B cell (primary cell): ENCODE measurements around the gene CYTH3. TPM values are rescaled to one million over a fixed set of nuclear protein-coding genes. Genes with fewer than 3 reads are reported as not detected.

Experiments
- ATAC-seq: fragments of 200-7000 bp; cut with Tn5 transposase; one replicate; pipeline ENCODE4 v1.10.0; 2021; ENCODE audit warnings: low read depth, mild to moderate bottlenecking, moderate number of reproducible peaks, moderate library complexity
- CTCF ChIA-PET: fragments of 350-600 bp; sonication (Branson Sonifier 250); formaldehyde crosslinking; loops from one replicate; lab custom pipeline; 2021; ENCODE audit warnings: antibody characterized with exemption, inconsistent platforms; lab: Charles Lee
- POLR2A ChIA-PET: fragments of 350-600 bp; sonication (Branson Sonifier 250); formaldehyde crosslinking; loops from one replicate; lab custom pipeline; 2021; ENCODE audit warnings: antibody characterized with exemption; lab: Charles Lee
- DNase-seq: peaks from one replicate; pipeline ENCODE4 v3.0.0; 2013
- H2AFZ ChIP-seq: 2 replicates; pipeline ENCODE4 v1.6.1; 2012; ENCODE audit warnings: mild to moderate bottlenecking, low read depth, low read length; ENCODE audit not compliant: insufficient read depth, poor library complexity, severe bottlenecking
- H3K27ac ChIP-seq, 2 donors: 1 replicate in 1 of 2; 2 replicates in 1 of 2; pipeline ENCODE4 v1.5.1; 2012 to 2013; ENCODE audit warnings: low read length in 2 of 2, mild to moderate bottlenecking in 2 of 2, moderate library complexity in 1 of 2
- H3K27me3 ChIP-seq, 4 experiments: fragments of 200-600 bp in 1 of 4; sonication (generic) in 1 of 4; replicated peaks in 1 of 4; 1 replicate in 2 of 4; 2 replicates in 2 of 4; pipeline versions ENCODE4 v1.6.1 to v1.7.0; 2013 to 2016; ENCODE audit warnings: low read length in 3 of 4, mild to moderate bottlenecking in 2 of 4, mixed read lengths in 1 of 4, moderate library complexity in 1 of 4; ENCODE audit not compliant: insufficient read depth in 4 of 4, control insufficient read depth in 3 of 4; ENCODE audit errors: control extremely low read depth in 1 of 4
- H3K36me3 ChIP-seq, 2 experiments: replicated peaks in 1 of 2; 1 replicate in 1 of 2; 2 replicates in 1 of 2; pipeline versions ENCODE4 v1.6.1 to v1.7.1; 2013; ENCODE audit warnings: low read length in 1 of 2; ENCODE audit not compliant: insufficient read depth in 2 of 2, control insufficient read depth in 1 of 2; ENCODE audit errors: control extremely low read depth in 1 of 2, extremely low read depth in 1 of 2
- H3K4me1 ChIP-seq, 2 donors: fragments of 200-600 bp in 1 of 2; sonication (generic) in 1 of 2; 1 replicate in 1 of 2; 2 replicates in 1 of 2; pipeline versions ENCODE4 v1.5.1 to v1.6.1; 2013 to 2017; ENCODE audit warnings: low read length in 2 of 2; ENCODE audit not compliant: control insufficient read depth in 2 of 2, insufficient read depth in 2 of 2
- H3K4me2 ChIP-seq: replicated peaks from 2 replicates; pipeline ENCODE3; 2012; ENCODE audit warnings: mild to moderate bottlenecking, low read depth, low read length; ENCODE audit not compliant: poor library complexity, severe bottlenecking
- H3K4me3 ChIP-seq, 5 experiments: fragments of 200-600 bp in 1 of 5; sonication (generic) in 1 of 5; 1 replicate in 3 of 5; 2 replicates in 2 of 5; pipeline versions ENCODE4 v1.5.1 to v1.7.0; 2011 to 2016; ENCODE audit warnings: low read length in 4 of 5, mild to moderate bottlenecking in 4 of 5, low read depth in 2 of 5, control low read depth in 1 of 5, moderate library complexity in 1 of 5; ENCODE audit not compliant: insufficient read depth in 1 of 5; ENCODE audit errors: control extremely low read depth in 1 of 5, extremely low read depth in 1 of 5
- H3K79me2 ChIP-seq: fragments of 200-600 bp; sonication (generic); one replicate; pipeline ENCODE4 v1.6.0; 2016; ENCODE audit warnings: low read length; ENCODE audit not compliant: control insufficient read depth, insufficient read depth
- H3K9ac ChIP-seq: fragments of 200-600 bp; sonication (generic); 2 replicates; pipeline ENCODE4 v1.6.1; 2017; ENCODE audit warnings: mild to moderate bottlenecking, low read length, moderate library complexity
- H3K9me3 ChIP-seq, 3 donors: one replicate each; pipeline versions ENCODE4 v1.6.1 to v1.7.1; 2013; ENCODE audit warnings: low read length in 2 of 3; ENCODE audit not compliant: control insufficient read depth in 2 of 3, insufficient read depth in 1 of 3; ENCODE audit errors: control extremely low read depth in 1 of 3
- H4K20me1 ChIP-seq: 2 replicates; pipeline ENCODE4 v1.6.0; 2012; ENCODE audit warnings: mild to moderate bottlenecking, low read length; ENCODE audit not compliant: insufficient read depth, control insufficient read depth, poor library complexity, severe bottlenecking
- H3K27ac Mint-ChIP-seq: one replicate; pipeline ENCODE4 v1.8.0; 2021; ENCODE audit warnings: mixed read lengths
- H3K27me3 Mint-ChIP-seq: one replicate; pipeline ENCODE4 v1.8.0; 2021; ENCODE audit warnings: mixed read lengths
- H3K4me1 Mint-ChIP-seq: one replicate; pipeline ENCODE4 v1.8.0; 2021; ENCODE audit warnings: mixed read lengths
- H3K4me3 Mint-ChIP-seq: one replicate; pipeline ENCODE4 v1.8.0; 2021; ENCODE audit warnings: mixed read lengths
- H3K9me3 Mint-ChIP-seq: one replicate; pipeline ENCODE4 v1.8.0; 2022; ENCODE audit warnings: mixed read lengths; ENCODE audit not compliant: insufficient read depth
- CTCF ChIP-seq: fragments of 200-600 bp; IDR thresholded peaks from one replicate; pipeline ENCODE4 v1.8.0; 2022; ENCODE audit warnings: antibody characterized with exemption, mild to moderate bottlenecking
- EZH2 ChIP-seq: IDR thresholded peaks from 2 replicates; pipeline ENCODE4 v1.6.1; 2012; ENCODE audit warnings: borderline replicate concordance, low read depth, mild to moderate bottlenecking, moderate library complexity, low read length; ENCODE audit not compliant: insufficient read depth, poor library complexity, severe bottlenecking
- WGBS: methylation state at CpG from one replicate; pipeline ENCODE4 v1.1.5; 2013; ENCODE audit warnings: missing lambda C conversion rate; ENCODE audit not compliant: insufficient coverage; 5-methylcytosine and 5-hydroxymethylcytosine counted together
- intact Hi-C: fragments of 100-400 bp; cut with micrococcal nuclease; formaldehyde crosslinking; loops from one replicate; pipeline ENCODE4 v1.10.0; 2022
- polyA plus RNA-seq: library from polyadenylated mRNA; depleted of rRNA; stranded (reverse); fragments of >200 nt; gene quantifications from 2 replicates; pipeline ENCODE4 v1.2.3, GENCODE V29; 2012
- total RNA-seq, 2 donors: library from RNA; stranded (reverse); fragments of 120-200 nt in 1 of 2; gene quantifications; 1 replicate in 1 of 2; 2 replicates in 1 of 2; pipeline versions ENCODE4 v1.2.3 to v1.2.4, GENCODE V29; 2013 to 2022

CYTH3 gene
- total and polyA plus RNA-seq, 2 donors (not counting 1 experiment from before 2014, with no cell fraction given) = 5.2 to 11.3 TPM

DNA sequence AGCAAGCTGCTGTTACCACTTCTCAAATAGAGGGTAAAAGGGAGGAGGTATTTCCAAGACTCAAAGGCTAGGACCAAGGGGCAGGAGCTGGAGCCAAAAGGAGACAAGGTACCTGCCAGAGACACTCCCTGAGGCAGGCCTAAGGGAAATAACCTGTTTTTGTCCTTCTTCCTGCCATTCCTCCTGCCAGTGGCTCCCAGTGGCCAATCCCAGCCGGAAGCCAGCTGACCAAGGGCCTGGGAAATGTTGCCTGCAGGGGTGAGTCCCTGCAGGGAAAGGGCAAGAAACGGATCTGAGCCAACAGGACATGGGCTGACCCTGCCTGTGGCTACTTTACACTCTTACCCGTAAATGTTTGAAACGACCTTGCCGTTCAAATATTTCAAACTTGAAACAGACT, 3.5 kb downstream of the CYTH3 start:
- ChIA-PET POLR2A (no interaction called here), CTCF (no interaction called here)
- H3K27ac Mint-ChIP-seq = no peak overlapping the region

More for the DNA sequence above, 3.5 kb downstream of the CYTH3 start:
- H4K20me1 ChIP-seq = no peaks in the 10 kb centered on the region
- WGBS = 94% methylated on average over 2 of the region's 5 CpGs
- TF ChIP-seq CTCF (no peak), EZH2 (no peak)
- H3K36me3 ChIP-seq = no peaks in the 10 kb centered on the region
- H3K4me1 ChIP-seq = peaks cover 16 to 19% of the 10 kb centered on the region in 2 donors
- H3K9me3 ChIP-seq = no peaks in the 10 kb centered on the region
- no peak overlapping the region for H3K4me3 Mint-ChIP-seq
- no peak overlapping the region for H3K4me2 ChIP-seq
- H3K27me3 Mint-ChIP-seq = peaks cover 23% of the 10 kb centered on the region
- H3K27ac ChIP-seq = no peak overlapping the region
- H3K9ac ChIP-seq = no peak overlapping the region
- intact Hi-C loops = no loop called here
- DNase-seq (no peak), ATAC-seq (no peak)
- no peak overlapping the region for H3K4me3 ChIP-seq
- peaks cover 14% of the 10 kb centered on the region for H3K79me2 ChIP-seq
- no peak overlapping the region for H2AFZ ChIP-seq
- peaks cover 0 to 8% (median 3%) of the 10 kb centered on the region in 4 experiments for H3K27me3 ChIP-seq
- no peaks in the 10 kb centered on the region for H3K9me3 Mint-ChIP-seq
- peaks cover 19% of the 10 kb centered on the region for H3K4me1 Mint-ChIP-seq
